Effector memory CD4-positive, alpha-beta T cell (primary cell): ENCODE results near the gene TYMS.

Source experiments
- DNase-seq, 3 donors: peaks; one replicate each; pipeline ENCODE4 v3.0.0-alpha.2; 2020
- H3K27ac ChIP-seq: 2 replicates; pipeline ENCODE4 v1.7.0; 2013; ENCODE audit warnings: mild to moderate bottlenecking, low read length, moderate library complexity; ENCODE audit not compliant: insufficient read depth, poor library complexity, severe bottlenecking
- H3K27me3 ChIP-seq: replicated peaks from 2 replicates; pipeline ENCODE4 v1.7.0; 2013; ENCODE audit warnings: mild to moderate bottlenecking, low read length; ENCODE audit not compliant: insufficient read depth, control insufficient read depth, poor library complexity, severe bottlenecking
- H3K36me3 ChIP-seq: 2 replicates; pipeline ENCODE4 v1.7.0; 2013; ENCODE audit warnings: mild to moderate bottlenecking, low read length, moderate library complexity; ENCODE audit not compliant: control insufficient read depth, insufficient read depth
- H3K4me1 ChIP-seq: 2 replicates; pipeline ENCODE4 v1.7.0; 2013; ENCODE audit warnings: low read length, mild to moderate bottlenecking; ENCODE audit not compliant: control insufficient read depth, insufficient read depth, poor library complexity, severe bottlenecking
- H3K4me3 ChIP-seq: 2 replicates; pipeline ENCODE4 v1.7.0; 2013; ENCODE audit warnings: low read length, low read depth, mild to moderate bottlenecking; ENCODE audit not compliant: insufficient read depth, poor library complexity, severe bottlenecking
- H3K9me3 ChIP-seq: 2 replicates; pipeline ENCODE4 v1.7.0; 2013; ENCODE audit warnings: mild to moderate bottlenecking, low read length, moderate library complexity; ENCODE audit not compliant: control insufficient read depth

Gene TYMS

DNA sequence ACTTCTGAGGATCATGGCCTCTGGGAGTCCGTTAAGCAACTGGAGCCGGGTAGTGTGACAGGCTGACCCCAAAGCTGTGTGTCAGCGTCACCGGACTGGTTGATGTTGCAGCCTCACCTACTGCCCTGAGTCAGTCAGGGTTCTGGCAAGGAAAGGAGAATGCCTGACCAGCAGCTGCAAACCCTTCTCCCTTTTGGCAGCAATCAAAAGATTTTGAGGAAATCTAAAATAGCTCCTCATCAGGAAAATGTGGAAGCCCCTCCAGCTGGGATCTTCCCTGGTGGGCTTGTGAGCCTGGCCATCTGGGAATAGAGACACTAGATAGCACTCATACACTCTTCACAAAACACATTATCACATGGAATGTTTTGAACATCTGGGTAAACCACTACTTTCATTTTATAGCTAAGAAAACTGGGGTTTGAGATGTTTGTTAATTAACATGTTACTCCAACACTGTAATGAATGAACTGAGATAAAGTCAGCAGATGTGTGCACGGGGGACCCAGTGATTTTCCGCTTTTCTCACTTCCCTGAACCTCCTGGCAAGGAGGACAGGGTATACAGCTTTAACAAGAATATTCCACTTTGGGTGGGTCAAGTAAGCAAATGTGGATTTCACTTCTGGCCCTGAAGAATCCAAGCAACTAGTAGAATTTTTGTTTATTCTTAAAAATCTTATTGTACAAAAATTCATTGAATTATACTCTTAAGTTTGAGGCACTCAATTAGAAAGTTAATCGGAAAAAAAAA, 36.0 kb upstream of the TYMS start:
- H3K4me1 ChIP-seq = no peaks in the 10 kb centered on the region
- no peak overlapping the region for H3K4me3 ChIP-seq
- no peaks in the 10 kb centered on the region for H3K9me3 ChIP-seq
- DNase-seq = no peak
- H3K27ac ChIP-seq = no peak overlapping the region
- H3K36me3 ChIP-seq = no peaks in the 10 kb centered on the region
- H3K27me3 ChIP-seq = no peaks in the 10 kb centered on the region

DNA sequence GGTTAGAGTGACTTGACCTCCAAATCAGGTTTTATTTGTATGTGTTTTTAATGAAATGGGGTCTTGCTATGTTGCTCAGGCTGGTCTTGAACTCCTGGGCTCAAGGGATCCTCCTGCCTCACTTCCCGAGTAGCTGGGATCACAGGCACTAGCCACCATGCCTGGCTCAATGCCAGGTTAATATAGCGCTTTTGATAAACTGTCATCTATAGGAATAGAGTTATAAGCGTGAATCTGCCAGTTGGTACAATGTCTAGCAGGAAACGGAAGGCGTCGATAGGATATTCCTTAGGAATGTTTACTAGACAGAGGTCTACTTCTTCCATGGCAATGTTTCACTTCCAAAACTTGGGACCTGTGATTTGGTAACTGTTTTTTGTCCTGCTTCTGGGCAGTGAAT, 35.2 kb upstream of the TYMS start:
- no peaks in the 10 kb centered on the region for H3K9me3 ChIP-seq

GRCh38 chr18:623761-624620, 33.5 kb upstream of the TYMS start:
- H3K4me3 ChIP-seq = no peak overlapping the region
- no peaks in the 10 kb centered on the region for H3K27me3 ChIP-seq
- H3K27ac ChIP-seq = no peak overlapping the region
- no peaks in the 10 kb centered on the region for H3K4me1 ChIP-seq
- H3K36me3 ChIP-seq = no peaks in the 10 kb centered on the region
- no peaks in the 10 kb centered on the region for H3K9me3 ChIP-seq
- peak in 2 of 3 donors; percentile 9 to 29 for DNase-seq

More for the DNA sequence above, 35.2 kb upstream of the TYMS start:
- Histone ChIP-seq H3K27ac (no peak overlapping the region), H3K27me3 (no peaks in the 10 kb centered on the region), H3K36me3 (no peaks in the 10 kb centered on the region), H3K4me1 (no peaks in the 10 kb centered on the region), H3K4me3 (no peak overlapping the region)
- DNase-seq = no peak

- Histone ChIP-seq H3K4me3 (no peak overlapping the region), H3K36me3 (no peaks in the 10 kb centered on the region), H3K4me1 (no peaks in the 10 kb centered on the region), H3K27ac (no peak overlapping the region), H3K9me3 (no peaks in the 10 kb centered on the region), H3K27me3 (no peaks in the 10 kb centered on the region)
- no peak for DNase-seq
Measured at GRCh38 chr18:627231-627630, 30.2 kb upstream of the TYMS start.

- Histone ChIP-seq H3K4me3 (no peak overlapping the region), H3K27me3 (no peaks in the 10 kb centered on the region), H3K36me3 (no peaks in the 10 kb centered on the region), H3K9me3 (no peaks in the 10 kb centered on the region), H3K27ac (no peak overlapping the region), H3K4me1 (no peaks in the 10 kb centered on the region)
- no peak for DNase-seq
Measured at GRCh38 chr18:629269-630150, 27.9 kb upstream of the TYMS start.

GRCh38 chr18:631560-631959, 25.9 kb upstream of the TYMS start:
- H3K9me3 ChIP-seq = no peaks in the 10 kb centered on the region
- H3K4me3 ChIP-seq = no peak overlapping the region
- H3K27ac ChIP-seq = no peak overlapping the region
- no peak for DNase-seq
- no peaks in the 10 kb centered on the region for H3K36me3 ChIP-seq
- no peaks in the 10 kb centered on the region for H3K4me1 ChIP-seq
- no peaks in the 10 kb centered on the region for H3K27me3 ChIP-seq

GRCh38 chr18:634551-635045, 22.9 kb upstream of the TYMS start:
- Histone ChIP-seq H3K27ac (no peak overlapping the region), H3K4me3 (no peak overlapping the region), H3K36me3 (no peaks in the 10 kb centered on the region), H3K27me3 (no peaks in the 10 kb centered on the region), H3K4me1 (no peaks in the 10 kb centered on the region), H3K9me3 (no peaks in the 10 kb centered on the region)
- DNase-seq = no peak

- no peaks in the 10 kb centered on the region for H3K4me1 ChIP-seq
- H3K9me3 ChIP-seq = no peaks in the 10 kb centered on the region
- H3K27ac ChIP-seq = no peak overlapping the region
- no peak for DNase-seq
- no peaks in the 10 kb centered on the region for H3K27me3 ChIP-seq
- H3K4me3 ChIP-seq = no peak overlapping the region
- no peaks in the 10 kb centered on the region for H3K36me3 ChIP-seq
Measured at GRCh38 chr18:635171-635570, 22.3 kb upstream of the TYMS start.

DNA sequence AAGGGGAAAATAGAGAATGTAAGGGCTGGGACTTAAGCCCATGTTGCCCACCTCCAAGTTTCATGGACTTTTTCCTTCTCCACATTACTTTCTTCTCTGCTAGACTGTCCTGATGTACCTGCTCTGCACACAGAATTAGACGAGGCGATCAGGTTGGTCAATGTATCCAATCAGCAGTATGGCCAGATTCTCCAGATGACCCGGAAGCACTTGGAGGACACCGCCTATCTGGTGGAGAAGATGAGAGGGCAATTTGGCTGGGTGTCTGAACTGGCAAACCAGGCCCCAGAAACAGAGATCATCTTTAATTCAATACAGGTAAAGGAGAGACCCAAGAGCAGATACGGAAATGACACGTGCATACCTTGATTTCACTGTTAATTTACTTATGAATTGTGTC, 16.2 kb upstream of the TYMS start:
- H3K9me3 ChIP-seq = no peaks in the 10 kb centered on the region
- no peak overlapping the region for H3K27ac ChIP-seq
- H3K4me3 ChIP-seq = no peak overlapping the region
- no peak for DNase-seq
- no peaks in the 10 kb centered on the region for H3K4me1 ChIP-seq
- H3K27me3 ChIP-seq = no peaks in the 10 kb centered on the region
- no peaks in the 10 kb centered on the region for H3K36me3 ChIP-seq
